Activated CD8-positive, alpha-beta memory T cell treated with anti-CD3 and anti-CD28 coated beads, Interleukin-2, amount 50 U/mL, for 48 hours (primary cell): ENCODE results near the gene CEMIP.

Experiments
- DNase-seq: peaks from one replicate; pipeline ENCODE4 v3.0.0-alpha.2; 2020

Gene CEMIP

GRCh38 chr15:80895091-80895490 is 115.9 kb downstream of the CEMIP start:
- DNase-seq: no peak

- no peak for DNase-seq
Measured at GRCh38 chr15:80895965-80896364, 116.8 kb downstream of the CEMIP start.

GRCh38 chr15:80898040-80898439 is 118.9 kb downstream of the CEMIP start:
- DNase-seq: no peak

- DNase-seq: no peak
Measured at GRCh38 chr15:80902298-80902801, 123.2 kb downstream of the CEMIP start.

- no peak for DNase-seq
Measured at GRCh38 chr15:80904998-80905397, 125.8 kb downstream of the CEMIP start.

- no peak for DNase-seq
Measured at GRCh38 chr15:80906159-80906766, 127.1 kb downstream of the CEMIP start.

- no peak for DNase-seq
Measured at GRCh38 chr15:80911821-80912220, 132.7 kb downstream of the CEMIP start.

- DNase-seq: no peak
Measured at GRCh38 chr15:80912673-80913072, 133.5 kb downstream of the CEMIP start.

GRCh38 chr15:80913541-80913940 is 134.4 kb downstream of the CEMIP start:
- DNase-seq: no peak

- no peak for DNase-seq
Measured at GRCh38 chr15:80915472-80915871, 136.3 kb downstream of the CEMIP start.

- DNase-seq: no peak
Measured at GRCh38 chr15:80916056-80916455, 136.9 kb downstream of the CEMIP start.

- no peak for DNase-seq
Measured at GRCh38 chr15:80918196-80918783, 139.1 kb downstream of the CEMIP start.

GRCh38 chr15:80920271-80920699 is 141.1 kb downstream of the CEMIP start:
- peak; percentile 56 for DNase-seq

GRCh38 chr15:80921736-80922410 is 142.7 kb downstream of the CEMIP start:
- DNase-seq: no peak

- DNase-seq: no peak
Measured at GRCh38 chr15:80923668-80924067, 144.5 kb downstream of the CEMIP start.

- no peak for DNase-seq
Measured at GRCh38 chr15:80924278-80924677, 145.1 kb downstream of the CEMIP start.

GRCh38 chr15:80925597-80926059 is 146.5 kb downstream of the CEMIP start:
- no peak for DNase-seq

GRCh38 chr15:80926126-80926525 is 147.0 kb downstream of the CEMIP start:
- DNase-seq: no peak

GRCh38 chr15:80929225-80929624 is 150.1 kb downstream of the CEMIP start:
- no peak for DNase-seq

GRCh38 chr15:80929689-80930088 is 150.5 kb downstream of the CEMIP start:
- no peak for DNase-seq

- no peak for DNase-seq
Measured at GRCh38 chr15:80931191-80931590, 152.0 kb downstream of the CEMIP start.

GRCh38 chr15:80931721-80932512 is 152.7 kb downstream of the CEMIP start:
- DNase-seq: no peak

- no peak for DNase-seq
Measured at GRCh38 chr15:80932513-80932815, 153.3 kb downstream of the CEMIP start.
